Measurements from ENCODE around the gene MANSC1. TPM values are rescaled to one million over a fixed set of nuclear protein-coding genes. Genes with fewer than 3 reads are reported as not detected.
"Not testable (repeated sequence)": the region's sequence is repeated elsewhere in the genome, so short reads cannot be mapped to it uniquely, and the experiment has no call there.

MANSC1 gene
- polyA plus RNA-seq, 6 donors from 2014 or later = 0.27 to 2.5 (median 1.4) TPM

GRCh38 chr12:12331896-12332295 lies 18.1 kb downstream of the MANSC1 start:
- Mint-ChIP-seq H3K4me3 (no peak overlapping the region), H3K27me3 (peaks cover 0 to 9% (median 0%) of the 10 kb centered on the region in 3 donors), H3K9me3 (no peaks in the 10 kb centered on the region), H3K4me1 (peaks cover 17 to 24% (median 19%) of the 10 kb centered on the region in 3 donors), H3K36me3 (no peaks in the 10 kb centered on the region), H3K27ac (peak overlapping the region in 1 of 6 donors; percentile 52)
- DNase-seq (no peak), ATAC-seq (ENCODE audit: low read depth in 2 of 2) (no peak)

- no peak overlapping the region for H3K4me3 Mint-ChIP-seq
- no peaks in the 10 kb centered on the region for H3K9me3 Mint-ChIP-seq
- peaks cover 17 to 24% (median 19%) of the 10 kb centered on the region in 3 donors for H3K4me1 Mint-ChIP-seq
- ATAC-seq (ENCODE audit: low read depth in 2 of 2) (no peak), DNase-seq (no peak)
- H3K27me3 Mint-ChIP-seq = peaks cover 0 to 9% (median 0%) of the 10 kb centered on the region in 3 donors
- H3K27ac Mint-ChIP-seq = no peak overlapping the region
- H3K36me3 Mint-ChIP-seq = no peaks in the 10 kb centered on the region
Observed at GRCh38 chr12:12331244-12331771, 18.7 kb downstream of the MANSC1 start.

GRCh38 chr12:12327802-12328201 lies 22.2 kb downstream of the MANSC1 start:
- H3K36me3 Mint-ChIP-seq = no peaks in the 10 kb centered on the region
- H3K4me1 Mint-ChIP-seq = peaks cover 5 to 7% (median 6%) of the 10 kb centered on the region in 3 donors
- ATAC-seq (ENCODE audit: low read depth in 2 of 2) (peak; percentile 37 to 46), DNase-seq (peak; percentile 30)
- peaks cover 0 to 17% (median 7%) of the 10 kb centered on the region in 3 donors for H3K27me3 Mint-ChIP-seq
- H3K9me3 Mint-ChIP-seq = no peaks in the 10 kb centered on the region
- no peak overlapping the region for H3K4me3 Mint-ChIP-seq
- peak overlapping the region in 4 of 6 donors; percentile 19 to 46 (median 38) for H3K27ac Mint-ChIP-seq

- ATAC-seq (ENCODE audit: low read depth in 2 of 2) (no peak), DNase-seq (no peak)
- Mint-ChIP-seq H3K4me3 (no peak overlapping the region), H3K27me3 (peaks cover 3 to 26% (median 13%) of the 10 kb centered on the region in 3 donors), H3K36me3 (no peaks in the 10 kb centered on the region), H3K27ac (no peak overlapping the region), H3K9me3 (no peaks in the 10 kb centered on the region), H3K4me1 (peaks cover 6 to 12% (median 10%) of the 10 kb centered on the region in 3 donors)
Observed at GRCh38 chr12:12326262-12326661, 23.8 kb downstream of the MANSC1 start.

GRCh38 chr12:12323591-12323990 lies 26.5 kb downstream of the MANSC1 start:
- DNase-seq (no peak), ATAC-seq (ENCODE audit: low read depth in 2 of 2) (no peak)
- H3K36me3 Mint-ChIP-seq = no peaks in the 10 kb centered on the region
- H3K27ac Mint-ChIP-seq = peak overlapping the region in 2 of 6 donors; percentile 15 to 38
- H3K27me3 Mint-ChIP-seq = peaks cover 4 to 16% (median 13%) of the 10 kb centered on the region in 3 donors
- no peak overlapping the region for H3K4me3 Mint-ChIP-seq
- H3K9me3 Mint-ChIP-seq = no peaks in the 10 kb centered on the region
- peaks cover 6 to 12% (median 10%) of the 10 kb centered on the region in 3 donors for H3K4me1 Mint-ChIP-seq

- Mint-ChIP-seq H3K27me3 (peaks cover 4 to 16% (median 13%) of the 10 kb centered on the region in 3 donors), H3K9me3 (no peaks in the 10 kb centered on the region), H3K36me3 (no peaks in the 10 kb centered on the region), H3K4me3 (no peak overlapping the region), H3K4me1 (peaks cover 6 to 12% (median 10%) of the 10 kb centered on the region in 3 donors), H3K27ac (no peak overlapping the region)
- DNase-seq (no peak), ATAC-seq (ENCODE audit: low read depth in 2 of 2) (no peak)
Observed at GRCh38 chr12:12323118-12323517, 26.9 kb downstream of the MANSC1 start.

- Mint-ChIP-seq H3K36me3 (no peaks in the 10 kb centered on the region), H3K4me1 (peaks cover 0 to 6% (median 5%) of the 10 kb centered on the region in 3 donors), H3K9me3 (no peaks in the 10 kb centered on the region), H3K4me3 (no peak overlapping the region), H3K27ac (no peak overlapping the region), H3K27me3 (peaks cover 8 to 16% (median 13%) of the 10 kb centered on the region in 3 donors)
- ATAC-seq (ENCODE audit: low read depth in 2 of 2) (no peak), DNase-seq (no peak)
Observed at GRCh38 chr12:12319451-12320183, 30.4 kb downstream of the MANSC1 start.

GRCh38 chr12:12315838-12316237 lies 34.2 kb downstream of the MANSC1 start:
- no peaks in the 10 kb centered on the region for H3K36me3 Mint-ChIP-seq
- DNase-seq = no peak
- no peak overlapping the region for H3K27ac Mint-ChIP-seq
- H3K4me3 Mint-ChIP-seq = no peak overlapping the region
- no peaks in the 10 kb centered on the region for H3K9me3 Mint-ChIP-seq
- ATAC-seq (ENCODE audit: low read depth in 2 of 2) = no peak
- no peaks in the 10 kb centered on the region for H3K4me1 Mint-ChIP-seq
- peaks cover 0 to 3% (median 0%) of the 10 kb centered on the region in 3 donors for H3K27me3 Mint-ChIP-seq

- H3K27me3 Mint-ChIP-seq; H3K36me3 Mint-ChIP-seq; H3K9me3 Mint-ChIP-seq; ATAC-seq (ENCODE audit: low read depth in 2 of 2); H3K4me1 Mint-ChIP-seq; DNase-seq; H3K27ac Mint-ChIP-seq: not testable (repeated sequence)
- H3K4me3 Mint-ChIP-seq = peak overlapping the region in 1 of 8 donors; percentile 55
Observed at GRCh38 chr12:12310695-12311094, 39.3 kb downstream of the MANSC1 start.

GRCh38 chr12:12305568-12306300 lies 44.3 kb downstream of the MANSC1 start:
- DNase-seq (no peak), ATAC-seq (ENCODE audit: low read depth in 2 of 2) (no peak)
- Mint-ChIP-seq H3K9me3 (peaks cover 0 to 11% (median 4%) of the 10 kb centered on the region in 7 donors), H3K4me3 (no peak overlapping the region), H3K36me3 (peaks cover 0 to 3% of the 10 kb centered on the region in 2 donors), H3K4me1 (no peaks in the 10 kb centered on the region), H3K27ac (no peak overlapping the region), H3K27me3 (peaks cover 8 to 18% (median 11%) of the 10 kb centered on the region in 3 donors)

GRCh38 chr12:12302976-12303375 lies 47.1 kb downstream of the MANSC1 start:
- Mint-ChIP-seq H3K4me1 (no peaks in the 10 kb centered on the region), H3K27me3 (peaks cover 8 to 18% (median 11%) of the 10 kb centered on the region in 3 donors), H3K9me3 (peaks cover 0 to 11% (median 4%) of the 10 kb centered on the region in 7 donors), H3K36me3 (peaks cover 0 to 3% of the 10 kb centered on the region in 2 donors), H3K4me3 (no peak overlapping the region), H3K27ac (no peak overlapping the region)
- no peak for ATAC-seq (ENCODE audit: low read depth in 2 of 2)
- no peak for DNase-seq

- Mint-ChIP-seq H3K4me3 (no peak overlapping the region), H3K27me3 (peaks cover 8 to 18% (median 9%) of the 10 kb centered on the region in 3 donors), H3K27ac (no peak overlapping the region), H3K4me1 (no peaks in the 10 kb centered on the region), H3K36me3 (peaks cover 0 to 3% of the 10 kb centered on the region in 2 donors), H3K9me3 (peaks cover 0 to 11% (median 4%) of the 10 kb centered on the region in 7 donors)
- DNase-seq (no peak), ATAC-seq (ENCODE audit: low read depth in 2 of 2) (no peak)
Observed at GRCh38 chr12:12301122-12301521, 48.9 kb downstream of the MANSC1 start.

- Mint-ChIP-seq H3K36me3 (no peaks in the 10 kb centered on the region), H3K4me1 (no peaks in the 10 kb centered on the region), H3K9me3 (peaks cover 0 to 3% (median 0%) of the 10 kb centered on the region in 7 donors), H3K27ac (peak overlapping the region in 1 of 6 donors; percentile 59), H3K27me3 (peaks cover 0 to 16% (median 6%) of the 10 kb centered on the region in 3 donors), H3K4me3 (no peak overlapping the region)
- no peak for ATAC-seq (ENCODE audit: low read depth in 2 of 2)
- no peak for DNase-seq
Observed at GRCh38 chr12:12297201-12297830, 52.7 kb downstream of the MANSC1 start.
